Measurements from ENCODE around the gene TMEM108.

GRCh38 chr3:133077688-133078087 lies 39.5 kb downstream of the TMEM108 start:
- TF ChIP-seq CTCF (IDR thresholded peaks at IDR 0.05) (no peak), EP300 (IDR thresholded peaks at IDR 0.05) (no peak)
